A673 (cell line): ENCODE results near the gene TAS1R3. TPM values are rescaled to one million over a fixed set of nuclear protein-coding genes. Genes with fewer than 3 reads are reported as not detected.

Source experiments
- BruUV-seq: library from RNA; stranded (reverse); fragments of 400-500 nt; replicated peaks from 2 replicates; lab custom pipeline; 2021; lab: Mats Ljungman, UMichigan
- CTCF ChIA-PET: fragments of 300-600 bp; sonication (Branson Sonifier 250); formaldehyde crosslinking; loops from one replicate; lab custom pipeline; 2022; ENCODE audit warnings: antibody characterized with exemption; lab: Charles Lee
- POLR2A ChIA-PET: fragments of 300-600 bp; sonication (Branson Sonifier 250); formaldehyde crosslinking; loops from one replicate; lab custom pipeline; 2022; ENCODE audit warnings: antibody characterized with exemption; ENCODE audit not compliant: low non-redundant PET; lab: Charles Lee
- DNase-seq: peaks from one replicate; pipeline ENCODE4 v3.0.0-alpha.2; 2015; ENCODE audit warnings: low spot score
- H3K27ac ChIP-seq: fragments of 200-600 bp; sonication (generic); 2 replicates; pipeline ENCODE4 v1.5.1; 2016; ENCODE audit warnings: mixed run types, low read depth, mild to moderate bottlenecking, mixed read lengths, antibody characterized with exemption, low read length; ENCODE audit not compliant: poor library complexity, severe bottlenecking
- H3K27me3 ChIP-seq: fragments of 200-600 bp; sonication (generic); replicated peaks from 2 replicates; pipeline ENCODE4 v1.6.1; 2017; ENCODE audit warnings: mixed run types, low read depth, mild to moderate bottlenecking, mixed read lengths, antibody characterized with exemption, low read length; ENCODE audit not compliant: insufficient read depth, poor library complexity
- H3K36me3 ChIP-seq: fragments of 200-600 bp; sonication (generic); 2 replicates; pipeline ENCODE4 v1.6.1; 2016; ENCODE audit warnings: mixed run types, mild to moderate bottlenecking, mixed read lengths, antibody characterized with exemption, low read length; ENCODE audit not compliant: insufficient read depth, poor library complexity, severe bottlenecking
- H3K4me1 ChIP-seq: fragments of 200-600 bp; sonication (generic); 2 replicates; pipeline ENCODE4 v1.6.1; 2017; ENCODE audit warnings: mixed run types, mild to moderate bottlenecking, mixed read lengths, antibody characterized with exemption, low read length; ENCODE audit not compliant: insufficient read depth, poor library complexity, severe bottlenecking
- H3K4me3 ChIP-seq: fragments of 200-600 bp; sonication (generic); 2 replicates; pipeline ENCODE4 v1.5.1; 2016; ENCODE audit warnings: low read depth, mixed run types, mild to moderate bottlenecking, mixed read lengths, low read length; ENCODE audit not compliant: poor library complexity, severe bottlenecking
- H3K9me3 ChIP-seq: fragments of 200-600 bp; sonication (generic); 2 replicates; pipeline ENCODE4 v1.6.1; 2016; ENCODE audit warnings: mixed run types, low read depth, mild to moderate bottlenecking, mixed read lengths, antibody characterized with exemption, low read length; ENCODE audit not compliant: poor library complexity, severe bottlenecking
- CTCF ChIP-seq: fragments of 300-800, 200-600 bp; sonication (generic); conservative IDR thresholded peaks from 2 replicates; pipeline ENCODE4 v1.5.1; 2017; ENCODE audit warnings: low read depth, mild to moderate bottlenecking, antibody characterized with exemption, low read length, moderate library complexity, mixed read lengths
- EZH2 ChIP-seq: fragments of 200-600 bp; sonication (generic); IDR thresholded peaks from 2 replicates; pipeline ENCODE4 v1.6.1; 2017; ENCODE audit warnings: borderline replicate concordance, low read depth, mild to moderate bottlenecking, mixed read lengths, antibody characterized with exemption, low read length; ENCODE audit not compliant: poor library complexity, severe bottlenecking
- intact Hi-C: fragments of 100-400 bp; cut with micrococcal nuclease; formaldehyde crosslinking; loops from one replicate; pipeline ENCODE4 v1.10.0; 2022; ENCODE audit not compliant: unreplicated experiment
- total RNA-seq: library from RNA; stranded (reverse); gene quantifications from 2 replicates; pipeline ENCODE4 v1.2.3, GENCODE V29; 2021

The TAS1R3 gene
- total RNA-seq, 1 experiment from 2014 or later, result 0.21 TPM

GRCh38 chr1:1360506-1361169, 29.6 kb downstream of the TAS1R3 start:
- POLR2A ChIA-PET, result no interaction called here
- DNase-seq, result no peak
- Histone ChIP-seq H3K27me3 (no peaks in the 10 kb centered on the region), H3K36me3 (no peaks in the 10 kb centered on the region), H3K4me3 (no peak overlapping the region), H3K27ac (no peak overlapping the region), H3K4me1 (no peaks in the 10 kb centered on the region), H3K9me3 (no peaks in the 10 kb centered on the region)
- intact Hi-C loops, result no loop called here
- CTCF ChIA-PET, result no interaction called here
- no TSS peak for BruUV-seq
- TF ChIP-seq CTCF (no peak), EZH2 (no peak)

DNA sequence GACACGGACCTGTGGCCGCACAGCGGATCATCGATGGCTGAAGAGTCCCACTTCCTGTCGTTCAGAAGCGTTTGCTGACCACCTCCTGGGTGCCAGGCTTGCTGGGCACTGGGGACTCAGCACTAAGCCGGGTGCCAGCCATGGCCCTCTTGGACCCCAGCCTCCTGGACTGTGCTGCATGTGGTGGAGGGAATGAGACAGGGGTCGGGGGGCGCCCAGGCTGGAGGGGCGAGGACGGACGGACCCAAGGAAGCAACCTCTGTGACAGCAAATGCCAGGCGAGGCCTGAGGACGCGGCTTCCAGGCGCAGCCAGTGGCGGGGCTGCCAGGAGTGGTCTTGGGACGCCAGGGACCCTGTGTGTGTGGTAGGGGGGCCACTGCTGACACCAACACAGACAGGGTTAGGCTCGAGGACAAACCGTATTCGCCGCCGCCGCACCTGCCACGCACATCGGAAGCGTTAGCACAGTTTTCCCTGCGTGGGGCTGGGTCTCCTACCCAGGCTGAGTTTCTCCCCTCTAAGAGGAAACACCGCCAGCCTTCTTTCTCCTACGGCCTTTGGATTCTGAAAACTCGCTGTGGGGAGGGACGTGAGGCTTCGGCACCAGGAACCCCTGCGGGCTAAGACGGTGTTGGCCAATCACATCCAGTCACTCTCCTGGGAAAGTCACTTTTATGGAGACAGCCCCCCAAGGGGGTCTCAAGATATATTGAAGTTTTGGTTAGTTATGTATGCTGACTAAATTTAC, 30.3 kb downstream of the TAS1R3 start:
- H3K27ac ChIP-seq, result no peak overlapping the region
- POLR2A ChIA-PET, result no interaction called here
- no peak for TF ChIP-seq CTCF
- TF ChIP-seq EZH2, result no peak

DNA sequence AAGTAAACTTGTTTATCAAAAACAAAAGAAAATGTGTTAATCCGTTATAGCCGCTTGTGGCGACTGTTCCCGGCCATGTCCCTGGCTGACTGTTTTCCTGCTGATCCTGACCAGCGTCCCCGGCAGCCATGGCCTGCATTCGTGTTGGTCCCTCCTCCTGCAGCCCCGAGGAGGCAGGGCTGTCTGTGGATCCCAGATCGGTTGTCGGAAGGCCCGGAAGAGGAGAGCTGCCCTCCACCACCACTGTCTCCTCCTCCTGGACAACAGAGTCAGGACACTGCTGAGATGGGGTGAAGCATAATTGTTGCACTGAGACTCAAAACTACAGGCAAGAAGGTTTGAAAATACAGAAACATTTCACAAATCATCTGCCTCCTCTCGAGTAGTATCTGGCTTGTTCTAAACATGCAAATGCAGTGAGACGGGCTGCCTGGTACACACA, 30.9 kb downstream of the TAS1R3 start:
- DNase-seq, result no peak
- H3K9me3 ChIP-seq, result no peaks in the 10 kb centered on the region
- H3K4me1 ChIP-seq, result no peaks in the 10 kb centered on the region
- no peaks in the 10 kb centered on the region for H3K36me3 ChIP-seq
- intact Hi-C loops, result no loop called here
- ChIA-PET CTCF (no interaction called here), POLR2A (no interaction called here)
- H3K4me3 ChIP-seq, result no peak overlapping the region
- BruUV-seq, result no TSS peak
- no peak overlapping the region for H3K27ac ChIP-seq
- no peaks in the 10 kb centered on the region for H3K27me3 ChIP-seq
- TF ChIP-seq EZH2 (no peak), CTCF (no peak)

More for the DNA sequence above, 30.3 kb downstream of the TAS1R3 start:
- no peak overlapping the region for H3K4me3 ChIP-seq
- CTCF ChIA-PET, result no interaction called here
- no peak for DNase-seq
- BruUV-seq, result no TSS peak
- H3K4me1 ChIP-seq, result no peaks in the 10 kb centered on the region
- H3K27me3 ChIP-seq, result no peaks in the 10 kb centered on the region
- no peaks in the 10 kb centered on the region for H3K9me3 ChIP-seq
- H3K36me3 ChIP-seq, result no peaks in the 10 kb centered on the region
- intact Hi-C loops, result no loop called here
